Measurements from ENCODE around the gene RCBTB2.
A peak's percentile ranks its signal among the peaks of the same experiment; 100 is the strongest.

The RCBTB2 gene

DNA sequence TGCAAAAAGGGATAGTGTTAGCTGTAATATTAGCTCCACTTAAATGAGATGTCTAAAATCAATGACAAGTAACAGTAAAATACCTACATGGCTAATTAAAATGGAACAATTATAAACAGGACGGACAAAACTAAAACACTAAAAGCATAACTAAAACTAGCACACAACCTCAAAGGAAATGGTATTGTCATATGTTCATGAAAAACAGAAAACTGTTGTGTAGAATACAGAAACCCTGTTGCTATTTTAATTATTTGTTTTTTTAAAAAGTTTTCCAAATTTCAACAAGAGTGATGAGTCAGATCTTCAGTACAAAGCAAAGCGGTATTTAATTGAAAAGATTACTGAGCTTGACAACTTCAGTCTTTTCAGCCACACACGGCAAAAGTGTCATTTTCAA is 4.2 kb downstream of the RCBTB2 start:
- no peak for DNase-seq

DNA sequence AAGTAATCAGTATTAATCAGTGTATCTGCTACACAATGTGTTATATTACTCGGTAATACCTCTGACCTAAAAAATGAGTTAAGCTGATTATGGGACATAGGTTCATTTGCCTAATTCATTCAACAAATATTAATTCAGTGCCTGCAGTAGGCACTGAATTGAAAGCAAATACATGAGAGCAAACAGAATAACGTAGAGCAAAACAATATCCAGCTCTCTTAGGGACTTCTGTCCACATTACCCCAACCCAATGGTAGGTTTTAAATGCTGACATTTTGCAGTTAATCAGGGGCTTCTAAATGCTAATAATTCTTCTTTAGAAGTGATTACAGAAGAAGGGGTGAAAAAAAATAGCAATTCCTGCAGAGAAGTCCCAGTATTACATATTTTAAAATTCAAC is 4.9 kb downstream of the RCBTB2 start:
- DNase-seq, result no peak

DNA sequence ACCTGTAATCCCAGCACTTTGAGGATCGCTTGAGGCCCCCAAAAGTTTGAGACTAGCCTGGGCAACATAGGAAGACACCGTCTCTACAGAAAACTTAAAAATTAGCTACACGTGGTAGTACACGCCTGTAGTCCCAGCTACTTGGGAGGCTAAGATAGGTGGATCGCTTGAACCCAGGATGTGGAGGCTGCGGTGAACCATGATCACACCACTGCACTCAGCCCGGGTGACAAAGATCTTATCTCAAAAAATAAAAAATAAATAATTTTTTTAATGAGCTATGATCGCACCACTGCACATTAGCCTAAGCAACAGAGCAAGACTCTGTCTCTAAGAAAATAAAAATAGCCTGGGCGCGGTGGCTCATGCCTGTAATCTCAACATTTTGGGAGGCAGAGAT is 6.6 kb downstream of the RCBTB2 start:
- DNase-seq, result no peak

DNA sequence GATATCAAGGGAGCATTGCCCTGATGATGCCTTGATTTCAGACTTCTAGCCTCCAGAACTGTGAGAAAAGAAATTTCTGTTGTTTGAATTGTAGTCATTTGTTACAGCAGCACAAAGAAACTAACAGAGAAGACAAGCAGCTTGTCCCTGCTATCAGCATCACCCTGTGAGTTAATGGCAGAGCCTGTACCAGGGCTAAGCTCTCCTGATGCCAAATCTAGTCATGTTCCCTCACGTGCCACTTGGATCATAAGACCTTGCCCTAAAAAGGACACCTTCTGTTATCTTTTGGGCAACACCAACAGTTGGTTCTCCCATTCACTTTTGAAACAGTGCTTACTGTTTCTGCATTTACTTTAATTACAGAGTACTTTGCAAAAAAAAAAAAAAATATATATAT is 14.8 kb downstream of the RCBTB2 start:
- no peak for DNase-seq

DNA sequence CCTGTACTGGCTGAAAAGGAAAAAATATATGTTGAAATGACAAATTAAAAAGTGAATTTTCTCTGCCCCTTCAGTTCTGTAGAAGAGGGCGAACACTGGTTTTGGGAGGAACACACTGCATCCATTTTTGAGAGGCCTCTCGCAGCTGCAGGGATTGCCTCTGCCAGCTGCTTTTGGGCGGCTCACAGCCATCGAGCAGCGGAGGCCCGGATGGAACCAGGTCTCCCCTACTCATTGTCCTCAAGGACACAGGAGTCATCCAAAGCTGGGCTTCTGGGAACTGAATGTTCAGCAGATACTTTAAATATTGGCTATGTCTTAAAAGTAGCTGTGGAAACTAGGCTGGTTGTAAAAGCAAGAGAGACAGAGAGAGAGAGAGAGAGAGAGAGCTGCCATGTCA is 17.1 kb downstream of the RCBTB2 start:
- DNase-seq, result no peak

DNA sequence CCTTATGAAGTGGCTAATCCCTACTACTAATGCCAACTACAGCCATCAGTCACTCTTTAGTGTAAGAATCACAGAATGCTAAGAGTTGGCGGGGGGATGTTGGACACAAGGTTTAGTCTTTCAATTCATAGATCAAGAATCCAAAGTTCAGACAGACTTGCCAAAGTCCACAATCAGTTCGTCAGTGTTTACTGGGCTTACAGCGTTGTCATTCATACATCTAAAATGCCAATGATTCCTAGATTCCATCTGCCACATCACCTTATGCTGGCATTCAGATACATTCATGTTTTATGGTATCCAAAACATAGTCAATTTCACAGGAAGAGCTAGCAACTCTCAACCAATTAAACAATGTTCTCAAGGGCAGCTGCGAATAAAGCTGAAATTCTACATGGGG is 18.1 kb downstream of the RCBTB2 start:
- DNase-seq, result no peak

DNA sequence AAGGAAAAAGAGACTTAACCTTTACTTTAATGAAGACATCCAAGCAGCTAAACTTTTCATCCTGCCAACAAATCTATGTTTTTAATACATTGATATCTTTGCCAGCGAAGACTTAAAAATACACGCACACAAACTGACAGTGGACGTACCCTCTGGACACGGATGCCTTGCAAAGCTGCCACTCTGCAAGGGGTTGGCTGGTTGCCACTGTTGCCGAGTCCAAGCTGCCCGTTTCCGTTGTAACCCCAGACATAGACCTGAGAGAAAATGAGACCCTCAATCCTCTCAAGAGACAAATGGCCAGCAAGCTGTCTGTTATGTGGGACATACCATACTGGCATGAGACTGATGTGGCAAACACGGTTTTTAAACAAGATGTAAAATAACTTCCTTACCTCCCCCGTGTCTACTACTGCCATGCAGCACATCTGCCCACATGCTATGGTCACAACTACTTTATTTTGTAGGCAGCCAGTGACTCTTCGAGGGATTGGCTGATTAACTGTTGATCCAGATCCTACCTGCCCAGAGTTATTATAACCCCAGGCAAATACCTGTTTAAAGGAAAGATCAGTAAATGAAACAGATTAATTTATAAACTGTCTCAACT is 21.2 kb downstream of the RCBTB2 start:
- DNase-seq, result peak; percentile 18

DNA sequence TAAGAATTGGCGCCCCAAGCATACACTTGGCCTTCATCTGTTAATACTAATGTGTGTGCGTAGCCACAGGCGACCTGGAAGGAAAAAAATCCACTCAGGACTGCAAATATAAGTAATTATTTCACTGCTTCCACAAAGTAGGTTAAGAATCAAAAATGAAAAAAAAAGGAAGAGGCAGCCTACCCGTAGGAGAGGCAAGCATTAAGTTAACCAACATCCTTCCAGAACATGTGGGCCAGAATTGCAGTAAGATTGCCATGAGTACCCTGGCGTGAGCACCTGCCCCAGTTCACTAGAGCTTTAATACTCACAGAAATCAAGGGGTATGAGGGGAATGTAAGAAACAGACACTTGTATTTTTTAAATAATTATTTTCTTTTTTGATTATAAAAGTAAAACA is 22.2 kb downstream of the RCBTB2 start:
- DNase-seq, result no peak

DNA sequence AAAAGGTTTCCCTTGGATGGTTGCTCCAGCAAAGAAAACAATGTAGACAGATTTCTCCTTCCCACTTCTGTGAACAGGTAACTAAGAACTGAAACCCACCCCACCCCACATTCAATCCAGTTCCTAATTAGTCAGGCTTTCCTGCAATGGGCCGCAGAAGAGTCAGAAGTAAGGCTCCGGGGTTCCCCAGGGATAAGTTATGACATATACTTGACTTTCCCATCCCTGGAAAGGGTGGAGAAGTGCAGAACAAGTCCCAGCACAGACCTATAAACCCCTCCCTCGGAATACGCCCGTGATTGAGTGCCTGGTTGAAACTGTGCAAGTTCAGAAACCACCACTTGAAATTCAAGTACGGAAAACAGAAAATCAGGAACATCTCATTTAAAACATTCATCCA is 24.9 kb downstream of the RCBTB2 start:
- no peak for DNase-seq

DNA sequence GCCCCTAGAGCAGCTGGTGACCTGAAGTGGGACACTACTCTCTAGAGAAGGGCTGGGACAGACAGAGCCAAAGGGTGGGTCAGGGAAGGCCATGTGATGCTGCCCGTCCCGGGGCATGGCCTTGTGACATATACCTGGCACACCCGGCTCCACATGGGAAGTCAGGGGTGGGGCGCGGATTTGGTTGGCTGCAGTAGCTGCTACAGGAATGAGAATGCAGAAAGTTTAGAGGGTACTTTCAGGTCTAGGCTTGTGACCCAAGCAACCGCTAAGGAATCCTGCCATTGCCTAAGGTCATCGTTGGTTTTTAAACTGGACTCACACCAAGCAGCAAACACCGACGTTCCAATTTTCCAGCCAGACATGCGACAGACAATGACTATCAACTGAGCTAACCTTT is 25.9 kb downstream of the RCBTB2 start:
- DNase-seq, result no peak

DNA sequence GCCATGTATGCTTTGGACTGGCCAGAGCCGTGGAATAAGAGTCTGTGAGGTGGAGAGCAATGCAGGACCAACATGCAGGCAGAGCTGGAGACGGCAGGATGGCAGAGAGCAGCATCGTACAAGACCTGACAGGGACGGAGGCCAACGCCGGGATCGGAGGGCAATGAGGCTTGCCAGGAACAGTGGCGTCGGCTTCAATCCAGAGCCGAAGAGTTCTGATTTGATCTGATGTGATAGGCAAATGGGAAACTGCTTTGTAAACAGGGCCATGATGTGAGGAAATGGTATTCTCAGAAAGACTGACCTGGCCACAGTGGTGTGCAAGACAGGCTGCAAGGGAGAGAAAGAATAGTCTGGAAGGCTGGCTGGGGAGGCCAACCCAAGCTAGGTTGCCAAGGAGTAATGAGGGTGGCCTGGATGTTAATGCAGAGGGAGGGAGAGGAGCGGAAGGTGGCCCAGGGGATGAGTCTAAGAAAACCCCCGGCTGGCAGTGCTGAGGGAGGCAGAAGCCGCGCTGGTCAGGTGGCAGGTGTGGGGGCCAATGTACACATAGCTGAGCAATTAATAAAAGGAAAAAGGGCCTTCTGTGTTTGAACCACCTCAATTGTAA is 26.7 kb downstream of the RCBTB2 start:
- DNase-seq, result no peak

DNA sequence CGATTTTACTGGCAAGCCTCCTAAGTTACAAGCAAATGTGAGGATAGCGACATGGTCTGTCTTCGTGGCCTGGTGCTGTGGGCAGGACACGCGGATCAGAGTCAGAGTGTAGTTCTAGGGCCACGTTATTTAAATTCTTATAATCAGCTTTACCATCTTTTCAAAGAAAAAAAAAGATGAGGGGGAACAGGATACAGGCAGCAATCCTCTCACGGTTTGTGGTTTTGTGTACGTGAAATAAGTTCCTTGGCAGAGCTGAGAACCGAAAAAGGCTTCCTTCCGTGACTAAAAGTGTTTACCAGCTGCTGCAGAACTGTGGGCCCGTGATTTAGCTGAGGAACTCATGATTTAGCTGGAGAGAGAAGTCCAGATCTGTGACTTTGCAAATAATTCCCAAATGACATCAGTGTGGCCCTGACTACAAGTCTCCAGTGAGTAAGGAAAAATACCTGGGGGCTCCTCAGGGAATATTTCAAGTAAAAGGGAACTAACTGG is 27.2 kb downstream of the RCBTB2 start:
- DNase-seq, result peak; percentile 32

DNA sequence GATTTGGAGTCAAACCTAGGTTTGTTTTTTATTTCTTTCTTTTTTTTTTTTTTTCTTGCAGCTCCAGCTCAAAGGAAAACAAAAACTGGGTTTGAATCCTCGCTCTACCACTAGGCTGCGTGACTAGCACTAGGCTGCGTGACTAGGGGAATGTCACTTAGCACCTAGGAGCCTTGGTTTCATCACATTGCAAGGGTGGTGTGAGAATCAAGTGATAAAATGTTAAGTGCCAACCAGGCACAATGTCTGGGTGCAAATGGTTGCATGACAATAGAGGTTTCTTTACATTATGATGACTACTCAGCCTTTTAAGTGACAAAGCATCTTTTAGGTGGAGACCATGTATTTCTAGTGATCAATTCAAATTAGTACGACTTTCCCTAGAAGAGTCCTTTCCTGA is 27.9 kb downstream of the RCBTB2 start:
- no peak for DNase-seq

DNA sequence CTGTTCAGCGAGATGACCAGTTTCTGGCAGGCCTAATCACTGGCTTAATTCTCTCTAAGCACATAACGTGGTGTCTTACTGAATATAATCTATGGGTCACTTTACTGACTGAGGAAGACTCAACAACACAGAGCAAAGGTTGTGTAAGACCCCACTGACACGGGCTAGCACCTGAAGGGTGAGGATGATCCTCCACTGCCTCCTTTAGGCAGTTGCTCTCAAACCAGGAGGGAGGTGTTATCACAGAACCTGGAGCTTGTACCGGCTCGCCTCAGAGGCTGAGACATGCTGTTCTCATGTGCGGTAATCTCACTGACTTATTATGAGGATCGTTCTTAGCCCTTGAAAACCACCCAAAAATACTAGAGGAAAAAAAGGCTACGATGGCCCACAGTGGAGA is 28.3 kb downstream of the RCBTB2 start:
- DNase-seq, result no peak

DNA sequence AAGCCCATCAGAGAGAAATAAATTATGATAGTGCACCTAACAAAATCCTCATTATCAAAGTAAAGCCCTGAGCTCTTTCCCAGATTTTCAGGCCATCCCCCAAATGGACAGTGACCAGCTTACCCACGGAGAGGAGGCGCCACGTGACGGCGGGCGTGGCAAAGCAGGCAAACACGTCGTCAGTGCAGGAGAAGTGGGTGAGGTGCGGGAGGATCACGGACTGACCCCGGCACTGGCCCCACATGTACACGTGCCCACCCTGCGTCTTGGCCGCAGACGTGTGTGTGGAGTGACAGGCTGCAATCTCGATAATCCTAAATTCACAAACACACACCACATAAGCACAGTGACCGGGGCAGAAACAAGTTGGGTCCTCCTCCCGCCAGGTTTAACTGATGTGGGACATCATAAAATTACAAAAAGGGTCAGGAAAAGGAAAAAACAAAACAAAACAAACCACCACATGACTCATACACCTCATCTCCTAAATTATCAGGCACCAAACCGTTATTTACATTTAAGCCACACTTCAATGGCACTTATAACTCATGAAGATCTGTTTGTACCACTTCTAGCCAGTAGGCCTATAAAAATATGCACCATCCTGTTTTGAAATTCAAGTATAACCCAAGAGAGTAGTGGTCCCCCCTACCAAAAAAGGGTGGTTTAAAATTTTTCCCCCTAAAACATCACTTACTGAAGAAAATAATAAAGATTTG is 30.1 kb downstream of the RCBTB2 start:
- DNase-seq, result no peak

DNA sequence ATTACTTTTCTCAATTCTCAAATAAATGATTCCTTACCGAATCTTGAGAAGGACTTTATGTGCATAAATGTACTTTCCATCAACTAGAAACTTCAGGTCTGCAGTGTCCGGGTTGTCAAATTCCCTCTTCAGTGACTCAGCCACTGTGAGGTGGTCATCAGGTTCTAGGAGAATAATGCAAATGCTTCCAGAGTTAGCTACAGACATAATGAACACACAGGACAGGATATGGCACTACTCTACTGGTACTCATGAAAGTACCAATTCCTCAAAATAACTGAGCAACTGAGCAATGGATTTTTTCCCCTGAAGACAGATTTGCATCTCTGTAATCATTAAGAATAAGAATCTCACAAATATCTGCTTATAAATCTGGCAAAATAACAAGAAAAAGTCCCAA is 31.2 kb downstream of the RCBTB2 start:
- no peak for DNase-seq

DNA sequence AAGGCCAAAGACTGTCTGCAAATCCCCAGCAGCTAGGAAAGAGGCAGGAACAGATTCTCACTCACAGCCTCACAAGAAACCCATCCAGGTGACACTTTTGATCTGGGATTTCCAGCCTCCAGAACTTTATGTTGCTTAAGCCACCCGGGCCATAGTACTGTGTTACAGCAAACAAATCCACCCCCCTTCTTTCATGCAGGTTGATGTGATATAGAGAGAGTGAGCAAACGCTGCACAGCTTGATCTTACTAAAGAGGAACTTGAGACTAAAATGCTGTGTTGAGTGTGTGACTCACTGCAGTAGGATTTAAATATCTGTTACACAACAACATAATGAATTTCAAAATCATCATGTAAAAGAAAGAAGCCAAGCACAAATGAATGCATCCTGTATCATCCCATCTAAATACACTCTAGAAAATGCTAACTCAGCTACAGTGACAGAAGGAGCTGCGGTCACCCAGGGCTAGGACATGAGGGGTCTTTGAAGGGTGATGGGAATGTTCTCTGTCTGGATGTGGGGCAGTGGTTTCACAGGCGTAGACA is 32.2 kb downstream of the RCBTB2 start:
- no peak for DNase-seq

DNA sequence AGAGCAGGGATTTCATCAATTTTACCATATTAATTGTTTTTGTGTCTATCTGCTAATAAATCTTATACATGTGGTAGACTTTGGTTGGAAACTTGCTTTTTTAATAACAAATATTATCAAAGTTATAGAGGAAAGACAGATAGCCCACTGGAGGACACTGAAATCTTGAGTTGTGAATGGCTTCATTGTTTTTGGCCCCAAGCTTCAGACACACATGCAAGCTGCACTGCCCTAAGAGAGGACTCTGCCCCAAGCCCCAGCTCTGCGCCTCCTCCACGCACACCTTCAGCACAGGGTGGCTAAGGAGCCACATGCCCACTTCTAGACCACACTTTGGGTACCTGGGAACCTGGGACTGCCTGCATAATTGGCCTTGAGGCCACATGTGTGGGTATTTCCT is 35.2 kb downstream of the RCBTB2 start:
- DNase-seq, result peak; percentile 9

DNA sequence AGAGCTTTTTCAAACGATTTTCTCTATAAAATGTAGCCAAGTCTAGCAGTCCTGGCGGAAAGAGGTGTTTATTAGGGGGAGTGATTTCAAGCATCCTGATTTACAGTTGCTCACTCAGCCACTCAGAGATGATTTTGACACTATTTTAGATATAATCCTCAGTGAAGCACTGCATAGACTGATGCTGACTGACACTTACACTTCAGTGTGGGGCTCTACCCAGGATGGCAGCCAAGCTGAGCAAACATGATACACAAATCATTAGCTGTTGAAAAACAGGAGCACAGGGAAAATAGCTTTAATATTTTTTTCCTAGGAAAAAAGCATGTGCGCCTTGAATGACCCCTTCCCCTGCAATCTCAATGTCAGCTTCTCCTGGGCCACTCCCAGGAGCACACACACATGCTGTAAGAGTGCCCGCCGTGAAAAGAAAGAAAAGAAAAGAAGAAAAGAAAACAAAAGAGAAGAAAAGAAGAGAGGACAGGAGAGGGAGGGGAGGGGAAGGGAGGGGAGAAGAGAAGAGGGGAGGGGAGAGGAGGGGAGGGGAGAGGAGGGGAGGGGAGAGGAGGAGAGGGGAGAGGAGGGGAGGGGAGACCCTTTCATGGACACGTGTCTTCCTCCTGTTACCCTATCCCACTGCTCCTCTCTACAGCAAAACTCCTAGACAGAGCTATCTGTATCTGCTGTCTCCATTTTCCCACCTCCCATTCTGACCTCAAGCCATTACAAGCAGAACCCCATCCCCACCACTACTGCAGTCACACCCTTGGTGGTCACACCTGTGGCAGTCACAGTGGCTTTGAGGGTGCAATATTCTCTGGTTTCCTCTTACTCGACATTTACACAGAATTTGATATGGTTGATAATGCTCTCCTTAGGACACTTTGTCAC is 36.4 kb downstream of the RCBTB2 start:
- DNase-seq, result no peak

DNA sequence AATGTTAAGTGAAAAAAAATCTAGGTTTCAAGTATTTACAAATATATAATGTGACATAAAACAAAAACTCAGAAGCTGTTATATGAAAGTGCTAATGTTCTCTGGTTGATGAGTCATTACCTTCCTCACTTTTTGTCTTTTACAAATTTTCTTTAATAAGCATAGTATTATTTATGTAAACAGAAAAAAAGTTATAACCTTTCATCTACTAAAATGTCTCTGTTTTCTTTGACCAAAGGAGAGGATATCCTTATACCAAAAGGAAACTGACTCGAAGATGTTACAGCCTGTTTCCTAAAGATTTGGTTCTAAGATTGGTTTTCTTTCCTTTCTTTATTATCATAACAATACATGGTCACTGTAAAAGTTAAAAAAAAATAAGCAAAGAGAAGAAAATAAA is 38.0 kb downstream of the RCBTB2 start:
- no peak for DNase-seq

DNA sequence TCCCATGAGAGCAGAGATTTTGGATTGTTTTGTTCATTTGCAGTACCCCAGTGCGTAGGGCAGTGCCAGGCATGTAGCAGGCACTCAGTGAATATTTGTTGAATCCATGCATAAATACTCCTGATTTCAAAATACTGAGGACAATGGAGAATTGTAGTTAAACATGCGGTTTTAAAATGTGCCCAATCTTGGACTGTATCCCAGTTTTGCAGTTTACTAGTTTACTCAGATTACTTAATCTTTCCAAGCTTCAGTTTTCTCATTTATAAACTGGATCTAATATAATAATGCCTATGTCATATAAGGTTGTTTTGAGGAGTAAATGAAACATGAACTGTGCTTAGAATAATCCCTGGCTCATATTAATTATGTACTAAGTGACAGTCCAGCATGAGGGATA is 39.0 kb downstream of the RCBTB2 start:
- peak; percentile 29 for DNase-seq

DNA sequence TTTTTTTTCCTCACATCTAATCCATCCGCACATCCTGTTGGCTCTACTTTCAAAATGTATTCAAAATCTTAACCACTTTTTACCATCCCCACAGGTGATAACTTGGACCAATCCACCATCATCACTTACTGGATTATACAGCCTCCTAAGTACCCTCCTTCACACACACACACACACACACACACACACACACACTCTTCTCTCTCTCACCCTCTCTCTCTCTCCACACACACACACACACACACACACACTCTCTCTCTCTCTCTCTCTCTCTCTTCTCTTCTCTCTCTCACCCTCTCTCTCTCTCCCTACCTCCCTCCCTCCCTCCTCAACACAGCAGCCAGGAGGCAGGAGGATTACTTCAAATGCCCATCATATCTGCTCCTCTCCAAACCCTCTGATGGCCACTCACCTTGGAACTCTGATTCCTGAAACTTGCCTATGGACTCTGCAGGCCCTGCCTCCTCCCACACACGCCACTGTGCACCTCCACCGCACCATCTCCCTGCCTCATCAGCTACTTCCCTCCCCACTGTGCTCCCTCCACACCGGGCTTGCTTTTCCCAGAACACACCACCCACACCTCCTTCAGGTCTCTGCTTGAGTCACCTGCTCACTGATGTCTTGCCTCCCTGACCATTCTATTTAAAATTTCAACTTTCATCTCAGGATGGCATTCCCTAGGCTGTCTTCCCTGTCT is 39.7 kb downstream of the RCBTB2 start:
- no peak for DNase-seq

Measured in midbrain (tissue), 1 donor.